ENCODE data around the gene LYZL6. TPM values are rescaled to one million over a fixed set of nuclear protein-coding genes. Genes with fewer than 3 reads are reported as not detected.

LYZL6 gene
- total and polyA plus RNA-seq, 2 experiments from 2014 or later = not detected

DNA sequence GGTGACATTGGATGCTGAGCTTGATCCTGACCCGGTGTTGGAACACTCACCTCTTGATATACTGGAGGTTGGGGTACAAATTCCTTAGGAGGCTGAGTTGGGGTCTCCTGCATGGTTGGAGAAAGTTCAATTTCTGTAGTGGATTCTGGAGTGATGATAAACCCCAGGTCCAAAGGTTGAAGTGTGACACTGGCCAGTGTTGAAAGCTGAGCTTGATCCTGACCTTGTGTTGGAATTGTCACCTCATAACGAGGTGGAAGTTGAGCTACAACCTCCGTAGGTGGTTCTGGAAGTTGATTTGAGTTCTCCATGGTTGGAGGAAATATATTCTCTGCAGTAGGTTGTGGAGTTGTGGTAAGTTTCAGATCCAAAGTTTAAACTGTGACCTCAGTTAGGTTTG, 34.1 kb downstream of the LYZL6 start:
- no peak for TF ChIP-seq EZH2 (IDR thresholded peaks at IDR 0.05; ENCODE audit: borderline replicate concordance)
- TF ChIP-seq EZH2phosphoT487 (IDR thresholded peaks at IDR 0.05; ENCODE audit: low read depth, severe bottlenecking, unreplicated experiment) = no peak
- TF ChIP-seq, protein P1, sequence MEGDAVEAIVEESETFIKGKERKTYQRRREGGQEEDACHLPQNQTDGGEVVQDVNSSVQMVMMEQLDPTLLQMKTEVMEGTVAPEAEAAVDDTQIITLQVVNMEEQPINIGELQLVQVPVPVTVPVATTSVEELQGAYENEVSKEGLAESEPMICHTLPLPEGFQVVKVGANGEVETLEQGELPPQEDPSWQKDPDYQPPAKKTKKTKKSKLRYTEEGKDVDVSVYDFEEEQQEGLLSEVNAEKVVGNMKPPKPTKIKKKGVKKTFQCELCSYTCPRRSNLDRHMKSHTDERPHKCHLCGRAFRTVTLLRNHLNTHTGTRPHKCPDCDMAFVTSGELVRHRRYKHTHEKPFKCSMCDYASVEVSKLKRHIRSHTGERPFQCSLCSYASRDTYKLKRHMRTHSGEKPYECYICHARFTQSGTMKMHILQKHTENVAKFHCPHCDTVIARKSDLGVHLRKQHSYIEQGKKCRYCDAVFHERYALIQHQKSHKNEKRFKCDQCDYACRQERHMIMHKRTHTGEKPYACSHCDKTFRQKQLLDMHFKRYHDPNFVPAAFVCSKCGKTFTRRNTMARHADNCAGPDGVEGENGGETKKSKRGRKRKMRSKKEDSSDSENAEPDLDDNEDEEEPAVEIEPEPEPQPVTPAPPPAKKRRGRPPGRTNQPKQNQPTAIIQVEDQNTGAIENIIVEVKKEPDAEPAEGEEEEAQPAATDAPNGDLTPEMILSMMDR (IDR thresholded peaks at IDR 0.05; ENCODE audit: poor library complexity) = no peak
- Histone ChIP-seq H3K27me3 (no peaks in the 10 kb centered on the region), H3K9me3 (ENCODE audit: low read depth) (no peaks in the 10 kb centered on the region), H3K4me3 (no peak overlapping the region), H3K9me2 (replicated peaks; ENCODE audit: insufficient read depth) (no peaks in the 10 kb centered on the region), H3K79me2 (no peaks in the 10 kb centered on the region), H3K27ac (no peak overlapping the region), H3K4me2 (no peak overlapping the region), H3K4me1 (ENCODE audit: insufficient read depth) (no peaks in the 10 kb centered on the region), H2AFZ (no peak overlapping the region), H4K20me1 (ENCODE audit: insufficient read depth, poor library complexity, severe bottlenecking) (no peaks in the 10 kb centered on the region), H3K36me3 (replicated peaks; ENCODE audit: insufficient read depth, low read depth) (no peaks in the 10 kb centered on the region)
- WGBS (ENCODE audit: low lambda C conversion rate, missing lambda C conversion rate) = 77% methylated on average over 3 of the region's 3 CpGs
- no peak for DNase-seq (ENCODE audit: low spot score)

DNA sequence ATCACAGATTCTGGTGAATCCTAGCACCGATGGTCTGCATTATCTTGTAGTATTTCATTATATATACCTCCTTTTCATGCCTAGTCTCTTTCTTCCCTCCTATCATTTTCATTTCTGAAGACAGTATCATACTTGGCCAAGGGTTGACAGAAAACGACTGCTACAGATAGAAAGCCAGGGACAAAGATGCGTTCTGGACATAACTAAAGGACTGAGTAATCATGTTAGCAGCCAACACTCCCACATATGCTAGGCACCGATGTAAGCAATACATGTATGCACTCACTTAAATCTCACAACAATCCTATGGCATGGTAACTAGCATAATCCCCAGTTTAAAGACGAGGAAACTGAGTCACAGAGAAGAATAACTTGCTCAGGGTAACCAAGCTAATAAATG, 35.8 kb downstream of the LYZL6 start:
- no peaks in the 10 kb centered on the region for H3K79me2 ChIP-seq
- TF ChIP-seq EZH2phosphoT487 (IDR thresholded peaks at IDR 0.05; ENCODE audit: low read depth, severe bottlenecking, unreplicated experiment) (no peak), EZH2 (IDR thresholded peaks at IDR 0.05; ENCODE audit: borderline replicate concordance) (no peak)
- TF ChIP-seq, protein P1 (IDR thresholded peaks at IDR 0.05; ENCODE audit: poor library complexity) = no peak
- no peaks in the 10 kb centered on the region for H3K4me1 ChIP-seq (ENCODE audit: insufficient read depth)
- no peak for DNase-seq (ENCODE audit: low spot score)
- H2AFZ ChIP-seq = no peak overlapping the region
- no peaks in the 10 kb centered on the region for H3K9me2 ChIP-seq (replicated peaks; ENCODE audit: insufficient read depth)
- H3K36me3 ChIP-seq (replicated peaks; ENCODE audit: insufficient read depth, low read depth) = no peaks in the 10 kb centered on the region
- H3K27me3 ChIP-seq = no peaks in the 10 kb centered on the region
- H3K4me3 ChIP-seq = no peak overlapping the region
- no peaks in the 10 kb centered on the region for H4K20me1 ChIP-seq (ENCODE audit: insufficient read depth, poor library complexity, severe bottlenecking)
- no peaks in the 10 kb centered on the region for H3K9me3 ChIP-seq (ENCODE audit: low read depth)
- H3K4me2 ChIP-seq = no peak overlapping the region
- WGBS (ENCODE audit: low lambda C conversion rate, missing lambda C conversion rate) = 70% methylated on average over 5 of the region's 5 CpGs
- H3K27ac ChIP-seq = no peak overlapping the region

DNA sequence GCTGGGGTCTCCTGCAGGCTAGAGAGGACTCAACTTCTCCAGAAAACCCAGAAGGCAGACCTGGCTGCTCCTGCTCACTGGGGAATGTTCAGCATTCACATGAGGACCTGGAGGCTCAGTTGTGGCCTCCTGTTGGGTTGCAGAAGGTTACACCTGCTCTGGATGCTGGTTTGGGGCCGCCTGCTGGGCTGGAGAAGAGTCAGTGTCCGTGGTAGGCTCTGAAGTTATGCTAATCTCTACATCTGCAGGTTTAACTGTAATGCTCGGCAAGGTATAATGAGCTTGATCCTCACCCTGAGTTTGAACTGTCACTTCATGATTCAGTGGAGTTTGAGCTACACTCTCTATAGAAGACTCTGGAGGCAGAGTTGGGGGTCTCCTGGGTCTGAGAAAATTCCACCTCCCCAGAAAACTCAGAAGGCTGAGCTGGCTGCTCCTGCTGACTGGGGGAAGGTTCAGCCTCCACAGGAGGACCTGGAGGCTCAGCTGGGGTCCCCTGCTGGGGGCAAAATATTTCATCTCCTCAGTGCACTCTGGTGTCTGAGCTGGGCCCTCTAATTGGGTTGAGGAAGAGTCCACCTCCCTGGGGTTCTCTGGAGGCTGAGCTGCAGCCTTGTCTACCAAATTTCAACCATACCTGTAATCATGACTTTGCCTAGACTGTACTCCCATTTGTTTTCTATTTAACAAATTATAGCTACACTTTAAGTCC, 36.4 kb downstream of the LYZL6 start:
- no peaks in the 10 kb centered on the region for H3K36me3 ChIP-seq (replicated peaks; ENCODE audit: insufficient read depth, low read depth)
- H3K27me3 ChIP-seq = no peaks in the 10 kb centered on the region
- H3K27ac ChIP-seq = no peak overlapping the region
- 82% methylated on average over 3 of the region's 3 CpGs for WGBS (ENCODE audit: low lambda C conversion rate, missing lambda C conversion rate)
- no peaks in the 10 kb centered on the region for H3K79me2 ChIP-seq
- TF ChIP-seq, protein P1 (IDR thresholded peaks at IDR 0.05; ENCODE audit: poor library complexity) = no peak
- TF ChIP-seq EZH2phosphoT487 (IDR thresholded peaks at IDR 0.05; ENCODE audit: low read depth, severe bottlenecking, unreplicated experiment) = no peak
- TF ChIP-seq EZH2 (IDR thresholded peaks at IDR 0.05; ENCODE audit: borderline replicate concordance) = no peak
- no peaks in the 10 kb centered on the region for H3K9me3 ChIP-seq (ENCODE audit: low read depth)
- no peaks in the 10 kb centered on the region for H4K20me1 ChIP-seq (ENCODE audit: insufficient read depth, poor library complexity, severe bottlenecking)
- no peak overlapping the region for H3K4me3 ChIP-seq
- no peak overlapping the region for H2AFZ ChIP-seq
- H3K4me2 ChIP-seq = no peak overlapping the region
- DNase-seq (ENCODE audit: low spot score) = no peak
- no peaks in the 10 kb centered on the region for H3K9me2 ChIP-seq (replicated peaks; ENCODE audit: insufficient read depth)
- no peaks in the 10 kb centered on the region for H3K4me1 ChIP-seq (ENCODE audit: insufficient read depth)

Measured in hepatocyte (in vitro differentiated cells).